Astrocyte of the spinal cord (primary cell): ENCODE data around the gene HNF1B.

Experiments
- DNase-seq: peaks from one replicate; pipeline ENCODE4 v3.0.0; 2011; ENCODE audit warnings: low read depth, low spot score
- H3K4me3 ChIP-seq: 2 replicates; pipeline ENCODE4 v1.5.1; 2011; ENCODE audit warnings: low read depth, mild to moderate bottlenecking, low read length, moderate library complexity
- in situ Hi-C: cut with HindIII; loops from 2 replicates; pipeline ENCODE4 v1.10.0; 2017; ENCODE audit warnings: low sequenced_read_pairs
- TF ChIP-seq, protein P1 (sequence below): IDR thresholded peaks from 2 replicates; pipeline ENCODE4 v1.5.1; 2012; ENCODE audit warnings: low read depth, mild to moderate bottlenecking, low read length, inconsistent platforms

The HNF1B gene

DNA sequence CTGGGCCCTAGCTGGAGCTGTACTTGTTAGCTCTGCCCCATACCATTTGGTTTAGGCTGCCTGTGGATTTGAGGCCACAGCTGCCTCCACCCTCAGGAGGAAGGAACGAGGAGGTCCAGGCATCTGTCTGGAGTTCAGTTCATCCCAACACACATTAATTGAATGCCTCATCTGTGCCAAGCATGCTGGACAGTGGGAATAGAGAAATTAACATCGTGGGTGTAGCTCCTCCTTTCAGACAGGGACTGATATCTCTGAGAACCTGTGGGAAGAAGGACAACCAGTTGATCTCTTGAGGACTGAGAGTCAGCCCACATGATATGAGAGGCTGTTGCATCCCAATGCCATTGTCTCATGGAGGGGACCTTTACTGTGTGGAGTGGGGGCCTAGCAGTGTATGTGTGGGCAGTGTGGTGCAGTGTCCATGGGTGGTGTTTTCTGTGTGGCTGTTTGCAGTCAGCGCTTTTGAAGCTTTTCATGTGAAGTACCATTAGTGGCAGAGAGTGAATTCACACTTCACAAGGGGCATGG lies 72.2 kb downstream of the HNF1B start:
- in situ Hi-C loops: no loop called here
- TF ChIP-seq, protein P1, sequence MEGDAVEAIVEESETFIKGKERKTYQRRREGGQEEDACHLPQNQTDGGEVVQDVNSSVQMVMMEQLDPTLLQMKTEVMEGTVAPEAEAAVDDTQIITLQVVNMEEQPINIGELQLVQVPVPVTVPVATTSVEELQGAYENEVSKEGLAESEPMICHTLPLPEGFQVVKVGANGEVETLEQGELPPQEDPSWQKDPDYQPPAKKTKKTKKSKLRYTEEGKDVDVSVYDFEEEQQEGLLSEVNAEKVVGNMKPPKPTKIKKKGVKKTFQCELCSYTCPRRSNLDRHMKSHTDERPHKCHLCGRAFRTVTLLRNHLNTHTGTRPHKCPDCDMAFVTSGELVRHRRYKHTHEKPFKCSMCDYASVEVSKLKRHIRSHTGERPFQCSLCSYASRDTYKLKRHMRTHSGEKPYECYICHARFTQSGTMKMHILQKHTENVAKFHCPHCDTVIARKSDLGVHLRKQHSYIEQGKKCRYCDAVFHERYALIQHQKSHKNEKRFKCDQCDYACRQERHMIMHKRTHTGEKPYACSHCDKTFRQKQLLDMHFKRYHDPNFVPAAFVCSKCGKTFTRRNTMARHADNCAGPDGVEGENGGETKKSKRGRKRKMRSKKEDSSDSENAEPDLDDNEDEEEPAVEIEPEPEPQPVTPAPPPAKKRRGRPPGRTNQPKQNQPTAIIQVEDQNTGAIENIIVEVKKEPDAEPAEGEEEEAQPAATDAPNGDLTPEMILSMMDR: no peak

DNA sequence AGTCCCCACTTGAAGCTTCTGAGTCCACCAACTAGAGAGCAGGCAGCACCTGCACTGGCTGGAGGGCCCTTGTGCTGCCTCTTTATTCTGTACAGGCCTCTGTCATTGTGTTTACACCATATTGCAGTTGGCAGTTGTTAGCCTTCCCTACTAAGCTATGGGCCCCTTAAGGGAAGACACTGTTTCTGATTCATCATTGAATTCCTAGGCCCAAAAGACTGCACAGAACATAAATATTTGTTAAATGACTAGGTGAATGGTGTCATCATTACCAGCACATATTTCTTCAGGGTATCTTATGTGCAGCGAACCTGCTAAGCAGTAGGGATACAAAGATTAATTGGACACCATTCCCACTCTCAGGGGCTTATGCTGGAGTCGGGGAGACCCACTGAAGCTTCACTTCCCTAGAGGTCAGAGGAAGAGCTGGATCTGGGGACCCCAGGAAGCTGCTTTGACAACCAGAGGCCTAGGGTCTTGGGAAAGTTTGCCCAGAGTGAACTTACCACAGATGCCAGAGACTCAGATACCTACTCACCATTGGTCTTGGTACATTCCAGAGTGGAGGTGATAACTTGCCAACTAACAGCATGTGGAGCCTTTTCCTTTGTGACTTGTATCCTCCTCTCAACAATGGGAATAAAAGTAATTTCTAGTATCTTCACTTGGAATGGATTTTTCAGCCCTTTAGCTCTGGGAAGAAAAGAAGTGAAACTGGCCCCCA lies 72.9 kb downstream of the HNF1B start:
- H3K4me3 ChIP-seq: no peak overlapping the region
- in situ Hi-C loops: no loop called here
- peak; percentile 80 for DNase-seq
- TF ChIP-seq, protein P1: no peak

More for the DNA sequence above, 72.2 kb downstream of the HNF1B start:
- no peak for DNase-seq
- no peak overlapping the region for H3K4me3 ChIP-seq

DNA sequence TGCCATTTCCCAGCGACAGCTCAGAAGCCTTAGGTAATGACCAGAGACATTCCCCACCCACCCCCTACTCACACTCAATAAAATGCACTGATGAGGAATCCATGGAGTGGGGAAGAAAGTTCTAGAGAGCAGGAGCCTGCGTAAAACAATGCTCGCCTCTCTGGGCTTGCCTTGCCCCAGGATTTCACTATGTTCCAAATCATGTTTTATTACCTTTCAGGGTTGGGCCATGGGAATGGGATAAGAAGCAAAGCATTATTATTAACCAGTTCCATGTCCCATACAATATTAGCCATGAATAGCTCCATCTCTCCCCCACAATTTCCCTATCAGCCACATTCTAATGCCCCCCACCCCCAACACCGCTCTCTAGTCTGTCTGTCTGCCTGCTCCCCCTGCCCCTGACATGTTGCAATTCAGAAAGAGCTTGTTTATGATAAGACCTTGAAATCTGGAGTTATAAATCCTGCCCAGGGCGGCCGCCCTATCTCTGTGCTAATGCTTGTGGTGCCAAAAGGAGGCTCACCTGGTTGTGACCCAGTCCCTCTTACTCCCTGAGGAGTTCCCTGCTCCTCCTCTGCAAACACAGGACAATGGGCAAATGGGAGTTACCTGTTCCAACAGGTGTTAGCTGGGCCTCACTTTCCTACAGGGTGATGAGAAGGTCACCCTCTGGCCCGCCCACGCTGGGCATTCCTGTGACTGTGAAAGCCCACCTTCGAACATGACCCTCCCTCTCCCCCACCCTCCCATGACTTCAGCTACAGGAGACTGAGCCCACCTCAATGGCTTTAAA lies 73.6 kb downstream of the HNF1B start:
- H3K4me3 ChIP-seq: no peak overlapping the region
- in situ Hi-C loops: no loop called here
- TF ChIP-seq, protein P1: no peak

DNA sequence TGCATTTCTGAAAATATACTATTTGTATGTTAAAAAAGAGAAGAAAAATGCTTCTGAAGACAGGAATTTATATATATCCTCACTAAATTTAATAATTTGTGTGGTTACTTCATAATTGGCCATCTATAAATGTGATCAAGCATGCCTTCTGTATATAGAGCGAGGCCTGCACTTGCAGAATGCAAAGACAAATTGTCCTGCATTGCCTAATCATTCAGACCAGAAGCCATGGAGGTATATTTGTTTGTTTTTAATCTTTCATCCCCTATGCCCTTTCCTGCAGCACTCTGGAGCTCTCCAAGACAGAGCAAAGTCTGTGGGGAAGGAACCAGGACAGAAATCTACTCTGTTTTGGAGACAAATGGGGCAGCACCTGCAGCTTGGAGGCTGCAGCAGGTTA lies 77.8 kb downstream of the HNF1B start:
- no peak overlapping the region for H3K4me3 ChIP-seq
- in situ Hi-C loops: no loop called here
- TF ChIP-seq, protein P1: no peak
- DNase-seq: no peak

More for the DNA sequence above, 73.6 kb downstream of the HNF1B start:
- no peak for DNase-seq

DNA sequence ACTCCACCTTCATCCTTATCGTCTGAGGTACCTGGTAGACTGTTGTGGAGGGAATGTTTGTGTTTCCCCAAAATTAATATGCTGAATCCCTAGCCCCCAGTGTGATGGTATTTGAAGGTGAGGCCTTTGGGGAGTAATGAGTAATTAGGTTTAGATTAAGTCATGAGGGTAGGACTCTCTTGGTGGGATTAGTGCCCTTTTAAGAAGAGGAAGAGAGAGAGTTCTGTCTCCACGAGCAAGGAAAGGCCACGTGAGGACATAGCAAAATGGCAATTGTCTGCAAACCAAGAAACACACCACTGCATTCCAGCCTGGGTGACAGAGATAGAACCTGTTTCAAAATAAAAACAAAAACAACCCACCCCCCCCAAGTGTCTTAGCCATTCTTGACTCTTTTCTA lies 80.6 kb downstream of the HNF1B start:
- TF ChIP-seq, protein P1: no peak
- in situ Hi-C loops: no loop called here
- H3K4me3 ChIP-seq: no peak overlapping the region
- no peak for DNase-seq

DNA sequence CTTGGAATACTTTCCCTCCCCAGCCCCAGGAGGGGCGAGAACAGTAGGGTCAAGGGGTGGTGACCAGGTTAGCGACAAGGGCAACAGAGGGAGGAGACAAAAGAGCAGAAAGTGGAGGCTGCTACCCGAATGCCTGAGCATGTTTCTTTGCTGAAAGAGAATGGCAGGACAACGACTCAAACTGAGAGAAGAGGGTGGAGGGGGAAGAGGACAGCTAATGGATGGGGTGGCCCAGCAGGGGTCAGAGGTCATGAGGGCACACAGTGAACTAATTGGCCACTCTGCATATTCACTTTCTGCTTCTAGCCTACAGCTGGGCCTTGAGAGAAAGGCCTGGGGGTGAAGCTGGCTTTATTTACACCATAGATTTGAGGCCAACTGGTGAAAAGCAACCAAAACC lies 82.5 kb downstream of the HNF1B start:
- no peak for DNase-seq
- in situ Hi-C loops: no loop called here
- TF ChIP-seq, protein P1: no peak
- no peak overlapping the region for H3K4me3 ChIP-seq
